ENCODE data around the gene RIT2. TPM values are rescaled to one million over a fixed set of nuclear protein-coding genes. Genes with fewer than 3 reads are reported as not detected.

The RIT2 gene
- total RNA-seq, 1 experiment from 2014 or later: 0.17 TPM

GRCh38 chr18:42954887-42955286, 160.6 kb downstream of the RIT2 start:
- Histone ChIP-seq H3K4me3 (ENCODE audit: insufficient read depth, low read depth, low read length) (no peak overlapping the region), H3K27me3 (ENCODE audit: control insufficient read depth, insufficient read depth, low read length) (no peaks in the 10 kb centered on the region), H3K36me3 (replicated peaks; ENCODE audit: control insufficient read depth, insufficient read depth, low read length) (no peaks in the 10 kb centered on the region)
- no peak for DNase-seq

- H3K36me3 ChIP-seq (replicated peaks; ENCODE audit: control insufficient read depth, insufficient read depth, low read length): no peaks in the 10 kb centered on the region
- no peak for DNase-seq
- no peak overlapping the region for H3K4me3 ChIP-seq (ENCODE audit: insufficient read depth, low read depth, low read length)
- H3K27me3 ChIP-seq (ENCODE audit: control insufficient read depth, insufficient read depth, low read length): no peaks in the 10 kb centered on the region
Measured at GRCh38 chr18:42953306-42953705, 162.2 kb downstream of the RIT2 start.

GRCh38 chr18:42950732-42951131, 164.8 kb downstream of the RIT2 start:
- no peaks in the 10 kb centered on the region for H3K36me3 ChIP-seq (replicated peaks; ENCODE audit: control insufficient read depth, insufficient read depth, low read length)
- DNase-seq: no peak
- no peak overlapping the region for H3K4me3 ChIP-seq (ENCODE audit: insufficient read depth, low read depth, low read length)
- H3K27me3 ChIP-seq (ENCODE audit: control insufficient read depth, insufficient read depth, low read length): no peaks in the 10 kb centered on the region

- Histone ChIP-seq H3K27me3 (ENCODE audit: control insufficient read depth, insufficient read depth, low read length) (no peaks in the 10 kb centered on the region), H3K4me3 (ENCODE audit: insufficient read depth, low read depth, low read length) (no peak overlapping the region), H3K36me3 (replicated peaks; ENCODE audit: control insufficient read depth, insufficient read depth, low read length) (no peaks in the 10 kb centered on the region)
- no peak for DNase-seq
Measured at GRCh38 chr18:42948831-42949230, 166.7 kb downstream of the RIT2 start.

GRCh38 chr18:42941860-42942259, 173.6 kb downstream of the RIT2 start:
- H3K4me3 ChIP-seq (ENCODE audit: insufficient read depth, low read depth, low read length): no peak overlapping the region
- DNase-seq: no peak
- no peaks in the 10 kb centered on the region for H3K27me3 ChIP-seq (ENCODE audit: control insufficient read depth, insufficient read depth, low read length)
- no peaks in the 10 kb centered on the region for H3K36me3 ChIP-seq (replicated peaks; ENCODE audit: control insufficient read depth, insufficient read depth, low read length)

- Histone ChIP-seq H3K36me3 (replicated peaks; ENCODE audit: control insufficient read depth, insufficient read depth, low read length) (no peaks in the 10 kb centered on the region), H3K27me3 (ENCODE audit: control insufficient read depth, insufficient read depth, low read length) (no peaks in the 10 kb centered on the region)
- DNase-seq: no peak
Measured at GRCh38 chr18:42941021-42941420, 174.5 kb downstream of the RIT2 start.

GRCh38 chr18:42937436-42937835, 178.0 kb downstream of the RIT2 start:
- H3K4me3 ChIP-seq (ENCODE audit: insufficient read depth, low read depth, low read length): no peak overlapping the region

More at GRCh38 chr18:42941021-42941420, 174.5 kb downstream of the RIT2 start:
- H3K4me3 ChIP-seq (ENCODE audit: insufficient read depth, low read depth, low read length): no peak overlapping the region

GRCh38 chr18:42936289-42936688, 179.2 kb downstream of the RIT2 start:
- H3K36me3 ChIP-seq (replicated peaks; ENCODE audit: control insufficient read depth, insufficient read depth, low read length): no peaks in the 10 kb centered on the region
- DNase-seq: no peak

More at GRCh38 chr18:42937436-42937835, 178.0 kb downstream of the RIT2 start:
- no peak for DNase-seq
- Histone ChIP-seq H3K36me3 (replicated peaks; ENCODE audit: control insufficient read depth, insufficient read depth, low read length) (no peaks in the 10 kb centered on the region), H3K27me3 (ENCODE audit: control insufficient read depth, insufficient read depth, low read length) (no peaks in the 10 kb centered on the region)

GRCh38 chr18:42931491-42931890, 184.0 kb downstream of the RIT2 start:
- Histone ChIP-seq H3K27me3 (ENCODE audit: control insufficient read depth, insufficient read depth, low read length) (no peaks in the 10 kb centered on the region), H3K4me3 (ENCODE audit: insufficient read depth, low read depth, low read length) (no peak overlapping the region), H3K36me3 (replicated peaks; ENCODE audit: control insufficient read depth, insufficient read depth, low read length) (no peaks in the 10 kb centered on the region)
- DNase-seq: no peak

More at GRCh38 chr18:42936289-42936688, 179.2 kb downstream of the RIT2 start:
- no peak overlapping the region for H3K4me3 ChIP-seq (ENCODE audit: insufficient read depth, low read depth, low read length)
- H3K27me3 ChIP-seq (ENCODE audit: control insufficient read depth, insufficient read depth, low read length): no peaks in the 10 kb centered on the region

GRCh38 chr18:42929857-42930256, 185.6 kb downstream of the RIT2 start:
- no peak for DNase-seq
- H3K27me3 ChIP-seq (ENCODE audit: control insufficient read depth, insufficient read depth, low read length): no peaks in the 10 kb centered on the region
- H3K36me3 ChIP-seq (replicated peaks; ENCODE audit: control insufficient read depth, insufficient read depth, low read length): no peaks in the 10 kb centered on the region
- no peak overlapping the region for H3K4me3 ChIP-seq (ENCODE audit: insufficient read depth, low read depth, low read length)

GRCh38 chr18:42929181-42929580, 186.3 kb downstream of the RIT2 start:
- Histone ChIP-seq H3K4me3 (ENCODE audit: insufficient read depth, low read depth, low read length) (no peak overlapping the region), H3K36me3 (replicated peaks; ENCODE audit: control insufficient read depth, insufficient read depth, low read length) (no peaks in the 10 kb centered on the region), H3K27me3 (ENCODE audit: control insufficient read depth, insufficient read depth, low read length) (no peaks in the 10 kb centered on the region)
- DNase-seq: no peak

GRCh38 chr18:42925036-42925435, 190.4 kb downstream of the RIT2 start:
- Histone ChIP-seq H3K27me3 (ENCODE audit: control insufficient read depth, insufficient read depth, low read length) (no peaks in the 10 kb centered on the region), H3K4me3 (ENCODE audit: insufficient read depth, low read depth, low read length) (no peak overlapping the region), H3K36me3 (replicated peaks; ENCODE audit: control insufficient read depth, insufficient read depth, low read length) (no peaks in the 10 kb centered on the region)
- no peak for DNase-seq

- Histone ChIP-seq H3K27me3 (ENCODE audit: control insufficient read depth, insufficient read depth, low read length) (no peaks in the 10 kb centered on the region), H3K4me3 (ENCODE audit: insufficient read depth, low read depth, low read length) (no peak overlapping the region), H3K36me3 (replicated peaks; ENCODE audit: control insufficient read depth, insufficient read depth, low read length) (no peaks in the 10 kb centered on the region)
- no peak for DNase-seq
Measured at GRCh38 chr18:42922363-42922762, 193.1 kb downstream of the RIT2 start.

GRCh38 chr18:42921226-42921737, 194.2 kb downstream of the RIT2 start:
- Histone ChIP-seq H3K4me3 (ENCODE audit: insufficient read depth, low read depth, low read length) (no peak overlapping the region), H3K36me3 (replicated peaks; ENCODE audit: control insufficient read depth, insufficient read depth, low read length) (no peaks in the 10 kb centered on the region), H3K27me3 (ENCODE audit: control insufficient read depth, insufficient read depth, low read length) (no peaks in the 10 kb centered on the region)
- no peak for DNase-seq

GRCh38 chr18:42920621-42921020, 194.9 kb downstream of the RIT2 start:
- H3K27me3 ChIP-seq (ENCODE audit: control insufficient read depth, insufficient read depth, low read length): no peaks in the 10 kb centered on the region
- no peak for DNase-seq
- no peak overlapping the region for H3K4me3 ChIP-seq (ENCODE audit: insufficient read depth, low read depth, low read length)
- no peaks in the 10 kb centered on the region for H3K36me3 ChIP-seq (replicated peaks; ENCODE audit: control insufficient read depth, insufficient read depth, low read length)

- Histone ChIP-seq H3K36me3 (replicated peaks; ENCODE audit: control insufficient read depth, insufficient read depth, low read length) (no peaks in the 10 kb centered on the region), H3K4me3 (ENCODE audit: insufficient read depth, low read depth, low read length) (no peak overlapping the region), H3K27me3 (ENCODE audit: control insufficient read depth, insufficient read depth, low read length) (no peaks in the 10 kb centered on the region)
- no peak for DNase-seq
Measured at GRCh38 chr18:42915299-42915698, 200.2 kb downstream of the RIT2 start.
